Activated CD4-positive, alpha-beta T cell treated with anti-CD3 and anti-CD28 coated beads, Interleukin-2, Interleukin-4, amounts not matched to agents 100 ng/mL and 50 ng/mL, durations not matched to agents 16 hours and 8 hours (primary cell): ENCODE measurements around the gene RIC8A.
"Not testable (repeated sequence)": the region's sequence is repeated elsewhere in the genome, so short reads cannot be mapped to it uniquely, and the experiment has no call there.

Source experiments
- DNase-seq: peaks from one replicate; pipeline ENCODE4 v3.0.0-alpha.2; 2020; ENCODE audit warnings: low spot score

RIC8A gene

DNA sequence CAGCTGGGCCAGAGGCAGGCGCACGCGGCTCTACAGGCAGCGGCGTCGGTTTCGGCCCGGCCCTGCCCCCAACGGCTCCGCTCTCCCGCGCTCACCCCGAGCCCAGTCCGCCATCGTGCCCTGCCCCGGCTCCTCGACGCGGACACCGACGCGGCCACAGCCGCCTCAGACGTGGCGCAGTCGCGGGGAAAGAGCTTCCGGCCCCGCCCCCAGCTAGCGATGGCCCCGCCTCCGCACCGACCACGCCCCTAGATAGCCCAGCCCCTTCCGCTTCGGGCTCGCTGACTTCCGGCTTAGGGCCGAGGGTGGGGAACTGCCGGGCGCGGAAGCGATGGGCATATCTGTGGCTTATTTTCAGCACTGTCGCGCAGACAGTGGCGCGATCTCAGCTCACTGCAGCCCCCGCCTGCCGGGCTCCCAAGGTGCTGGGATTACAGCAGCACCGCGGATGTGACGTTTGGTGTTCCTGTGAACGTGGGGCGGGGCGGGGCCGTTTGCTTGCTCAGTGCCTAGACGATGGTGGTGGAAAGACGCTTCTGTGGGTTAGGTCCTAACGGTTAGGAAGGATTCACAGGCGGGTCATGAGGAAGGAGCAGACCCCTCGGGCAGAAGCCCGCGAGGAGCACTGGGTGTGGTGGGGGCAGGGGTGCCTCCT, at the start of gene RIC8A, which contains the start of gene BET1L:
Gene RIC8A, plus strand, starts transcription at position 501 of the 655 bp plus-strand sequence. CDS start 1,147 bp downstream, outside the sequence.
Gene BET1L, minus strand, starts transcription at position 192 of the 655 bp plus-strand sequence. Its CDS starts 78 bp downstream, at position 114.
- peak; percentile 99 for DNase-seq

GRCh38 chr11:180242-180641, 27.3 kb upstream of the RIC8A start:
- not testable (repeated sequence) for DNase-seq

GRCh38 chr11:189200-189783, 18.2 kb upstream of the RIC8A start:
- DNase-seq = not testable (repeated sequence)

GRCh38 chr11:189843-190311, 17.6 kb upstream of the RIC8A start:
- not testable (repeated sequence) for DNase-seq

- not testable (repeated sequence) for DNase-seq
Observed at GRCh38 chr11:190546-190945, 17.0 kb upstream of the RIC8A start.

DNA sequence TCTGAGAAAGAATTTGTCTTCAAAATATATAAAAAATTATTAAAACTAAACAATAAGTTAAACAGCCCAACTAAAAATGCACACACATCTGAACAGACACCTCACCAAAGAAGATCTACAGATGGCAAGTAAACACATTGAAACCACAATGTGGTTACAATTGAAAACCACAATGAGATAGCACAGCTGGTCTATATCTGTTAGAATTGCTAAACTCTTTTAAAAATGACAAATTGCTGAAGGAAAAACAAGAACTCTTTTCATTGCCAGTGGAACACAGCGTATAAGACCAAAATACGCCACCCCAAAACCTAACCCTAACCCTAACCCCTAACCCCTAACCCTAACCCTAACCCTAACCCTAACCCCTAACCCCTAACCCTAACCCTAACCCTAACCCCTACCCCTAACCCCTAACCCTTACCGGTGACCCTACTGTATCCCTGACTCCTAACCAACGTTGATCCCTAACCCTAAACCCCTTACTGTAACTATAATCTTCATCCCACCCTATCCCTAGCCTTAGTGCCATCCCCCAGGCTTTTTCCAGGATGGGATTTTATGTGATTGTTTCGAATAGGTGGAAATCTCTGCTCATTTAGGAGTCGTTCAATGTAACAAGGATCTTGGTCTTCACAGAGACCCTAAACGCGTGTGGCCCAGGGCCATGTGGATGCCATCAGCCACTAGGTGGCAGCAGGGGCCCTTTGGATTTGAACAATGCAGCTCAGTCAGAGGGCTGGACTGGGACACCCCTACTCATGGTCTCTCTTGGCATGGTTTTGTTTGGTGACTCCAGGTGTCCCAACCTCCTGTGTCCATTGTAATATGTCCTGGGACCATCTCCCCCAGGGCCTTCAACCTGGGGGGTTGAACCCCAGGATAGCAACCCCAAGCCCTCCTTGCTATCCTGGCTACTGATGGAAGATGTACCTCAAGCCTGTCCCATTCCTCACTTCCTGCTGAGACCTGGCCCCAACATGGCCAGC, 15.7 kb upstream of the RIC8A start:
- peak; percentile 32 for DNase-seq

- DNase-seq = not testable (repeated sequence)
Observed at GRCh38 chr11:192674-193128, 14.8 kb upstream of the RIC8A start, which contains the start of gene SCGB1C1. Gene SCGB1C1 (plus strand): TSS chr11:193078. CDS start chr11:193100, 22 bp downstream.

DNA sequence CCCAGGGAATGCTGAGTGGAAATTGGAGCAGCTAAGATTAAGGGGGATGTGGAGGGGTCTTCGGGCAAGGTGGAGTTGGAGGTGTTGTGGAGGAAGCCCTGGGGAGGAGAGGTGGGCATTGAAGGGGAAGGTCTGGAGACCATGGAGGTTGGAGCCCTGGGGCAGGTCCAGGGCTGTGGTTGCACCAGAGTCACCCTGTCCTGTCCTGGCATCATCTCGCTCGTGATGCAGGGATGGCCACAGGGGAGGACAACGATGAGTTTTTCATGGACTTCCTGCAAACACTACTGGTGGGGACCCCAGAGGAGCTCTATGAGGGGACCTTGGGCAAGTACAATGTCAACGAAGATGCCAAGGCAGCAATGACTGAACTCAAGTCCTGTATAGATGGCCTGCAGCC, 14.0 kb upstream of the RIC8A start:
- not testable (repeated sequence) for DNase-seq

DNA sequence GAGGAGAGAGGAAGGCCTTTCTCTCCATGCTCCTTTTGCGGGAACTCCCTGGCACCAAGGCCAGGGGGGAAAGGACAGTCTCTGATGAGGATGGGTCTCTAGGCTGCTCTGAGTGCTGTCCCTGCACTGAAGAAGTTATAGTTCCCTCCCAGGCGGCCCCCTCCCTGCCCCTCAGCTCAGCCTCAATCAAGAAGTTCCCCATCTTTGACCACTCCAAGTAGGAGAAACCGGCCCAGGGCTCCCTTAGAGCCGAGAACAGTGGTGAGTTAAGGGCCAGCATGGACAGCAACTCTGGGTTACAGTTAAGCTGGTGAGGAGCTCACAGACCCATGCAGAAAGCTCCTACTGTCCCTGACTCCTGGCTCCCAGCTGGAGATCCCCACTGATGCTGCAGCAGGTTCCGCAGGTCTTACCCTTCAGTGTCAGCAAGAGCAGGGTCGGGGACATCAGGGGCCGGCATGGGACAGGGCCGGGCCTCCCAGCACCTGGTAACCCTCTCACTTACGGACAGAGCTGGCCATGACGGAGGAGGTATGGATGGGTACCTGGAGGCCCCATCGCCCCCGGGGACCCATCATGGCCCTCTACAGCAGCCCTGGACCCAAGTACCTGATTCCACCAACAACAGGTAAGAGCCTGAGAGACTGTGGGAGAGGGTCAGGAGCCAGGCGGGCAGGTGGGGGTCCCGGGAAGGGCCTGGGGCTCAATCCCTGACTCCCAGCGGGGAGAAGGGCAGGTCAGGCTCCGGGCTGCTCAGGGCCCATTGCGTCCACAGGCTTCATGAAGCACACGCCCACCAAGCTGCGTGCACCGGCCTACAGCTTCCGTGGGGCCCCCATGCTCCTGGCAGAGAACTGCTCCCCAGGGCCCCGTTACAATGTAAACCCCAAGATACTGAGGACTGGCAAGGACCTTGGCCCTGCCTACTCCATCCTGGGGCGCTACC, 10.4 kb upstream of the RIC8A start:
- DNase-seq = no peak

- DNase-seq = no peak
Observed at GRCh38 chr11:197741-198235, 9.7 kb upstream of the RIC8A start.

- no peak for DNase-seq
Observed at GRCh38 chr11:198236-198806, 9.2 kb upstream of the RIC8A start.

GRCh38 chr11:199004-199581, 8.4 kb upstream of the RIC8A start:
- DNase-seq = no peak

DNA sequence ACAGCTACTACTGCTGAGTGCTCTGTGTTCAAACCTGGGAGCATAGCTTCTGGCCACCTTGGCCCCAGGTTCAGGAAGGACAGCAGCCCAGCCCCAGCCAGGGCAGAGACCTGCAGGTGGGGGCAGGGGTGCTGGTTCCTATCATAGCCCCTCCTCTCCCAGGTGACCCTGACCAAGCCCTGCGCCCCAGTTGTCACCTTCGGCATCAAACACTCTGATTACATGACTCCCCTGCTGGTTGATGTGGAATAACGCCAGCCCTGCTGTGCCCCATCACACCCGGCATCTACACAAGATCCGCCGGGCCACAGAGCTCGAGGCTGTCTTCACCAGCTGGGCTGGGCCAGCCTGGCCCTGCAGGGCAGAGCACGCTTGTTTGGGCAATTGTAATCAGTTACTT, 7.7 kb upstream of the RIC8A start:
- DNase-seq = no peak

DNA sequence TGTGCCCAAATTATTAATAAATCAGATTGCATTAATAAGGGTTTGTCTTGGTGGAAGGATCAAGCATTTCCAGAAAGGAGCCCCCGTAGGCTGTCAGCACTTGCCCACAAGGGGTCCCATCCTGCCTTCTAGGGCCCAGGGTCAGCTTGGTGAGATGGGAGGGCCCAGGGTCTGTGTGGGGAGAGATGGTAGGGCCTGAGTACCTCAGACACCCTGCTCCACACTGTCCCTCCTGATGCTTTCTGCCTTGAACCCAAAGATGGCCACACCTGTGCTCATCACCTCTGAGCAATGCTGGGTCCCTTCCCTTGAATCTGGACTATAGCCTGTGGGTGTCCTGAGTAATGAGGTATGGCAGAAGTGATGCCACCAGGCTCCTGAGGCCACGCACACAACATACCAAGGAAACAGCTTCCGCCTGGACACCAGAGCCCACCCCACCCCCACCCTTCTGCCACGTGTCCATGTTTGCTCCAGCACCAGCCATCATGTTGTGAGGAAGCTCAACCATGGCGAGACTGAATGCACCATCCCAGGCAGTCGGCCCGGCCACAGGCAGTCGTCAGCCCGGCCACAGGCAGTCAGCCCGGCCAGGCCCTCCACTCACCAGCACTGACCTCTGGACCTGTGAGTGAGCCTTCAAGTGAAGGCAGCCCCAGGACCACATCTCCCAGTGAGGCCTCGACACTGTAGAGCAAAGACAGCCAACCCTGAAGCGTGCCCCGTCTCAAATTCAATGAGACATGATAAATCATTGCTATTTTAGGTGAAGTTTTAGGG, 7.1 kb upstream of the RIC8A start:
- DNase-seq = no peak

DNA sequence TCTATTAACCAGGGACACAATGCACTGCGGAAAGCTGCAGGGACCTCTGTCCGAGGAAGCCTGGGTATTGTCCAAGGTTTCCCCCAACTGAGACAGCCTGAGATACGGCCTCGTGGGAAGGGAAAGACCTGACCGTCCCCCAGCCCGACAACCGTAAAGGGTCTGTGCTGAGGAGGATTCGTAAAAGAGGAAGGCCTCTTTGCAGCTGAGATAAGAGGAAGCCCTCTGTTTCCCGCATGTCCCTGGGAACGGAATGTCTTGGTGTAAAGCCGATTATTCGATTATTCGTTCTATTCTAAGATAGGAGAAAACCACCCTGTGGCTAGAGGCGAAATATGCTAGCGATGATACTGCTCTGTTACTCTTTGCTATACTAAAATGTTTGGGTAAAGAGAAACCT, 5.5 kb upstream of the RIC8A start:
- DNase-seq = no peak

DNA sequence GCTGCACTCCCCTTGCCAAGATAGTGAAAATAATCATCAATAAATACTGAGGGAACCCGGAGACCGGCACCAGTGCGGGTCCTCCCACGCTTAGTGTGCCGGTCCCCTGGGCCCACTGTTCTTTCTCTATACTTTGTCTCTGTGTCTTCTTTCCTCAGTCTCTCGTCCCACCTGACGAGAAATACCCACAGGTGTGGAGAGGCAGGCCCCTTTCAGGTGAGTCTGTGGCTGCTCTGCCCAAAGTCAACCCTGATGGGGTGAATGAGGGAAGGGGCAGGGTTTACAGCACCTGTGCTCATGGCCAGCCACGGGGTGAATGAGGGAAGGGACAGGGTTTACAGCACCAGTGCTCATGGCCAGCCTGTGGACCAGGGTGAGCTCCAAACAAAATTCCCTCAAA, 5.0 kb upstream of the RIC8A start:
- DNase-seq = no peak

- DNase-seq = no peak
Observed at GRCh38 chr11:203056-203944, 4.2 kb upstream of the RIC8A start.

DNA sequence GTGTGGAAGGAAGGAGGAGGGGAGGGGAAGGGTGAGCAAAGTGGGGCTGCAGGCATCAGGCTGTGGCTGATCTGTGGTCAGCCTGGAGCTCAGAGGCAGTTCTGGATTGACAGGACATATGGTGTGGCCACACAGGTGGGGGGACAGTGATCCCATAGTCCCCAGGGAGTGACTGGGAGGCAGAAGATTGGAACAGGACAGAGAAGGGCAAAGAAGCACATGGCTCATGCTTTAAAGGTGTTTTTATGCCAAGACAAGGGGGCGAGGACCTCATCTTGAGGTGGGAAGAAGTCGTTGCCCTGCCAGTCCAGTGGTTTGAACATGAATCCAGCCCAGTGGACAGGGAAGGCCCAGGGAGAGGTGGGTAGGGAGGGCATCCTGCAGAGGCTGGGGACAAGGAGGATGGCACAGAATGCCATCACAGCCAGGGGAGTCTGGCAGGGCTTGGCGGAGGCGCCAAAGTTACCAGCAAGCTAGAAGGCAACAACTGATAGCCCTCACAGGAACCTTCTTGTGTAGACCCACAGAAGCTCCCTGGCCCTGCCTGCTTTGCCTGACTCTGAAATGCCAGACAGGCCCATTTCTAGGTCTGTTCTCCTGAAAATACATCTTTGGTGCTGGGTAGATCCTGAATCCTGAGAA, 3.4 kb upstream of the RIC8A start:
- DNase-seq = no peak
